ENCODE measurements around the gene CASKIN1.
"Not testable (repeated sequence)": the region's sequence is repeated elsewhere in the genome, so short reads cannot be mapped to it uniquely, and the experiment has no call there.

The CASKIN1 gene

DNA sequence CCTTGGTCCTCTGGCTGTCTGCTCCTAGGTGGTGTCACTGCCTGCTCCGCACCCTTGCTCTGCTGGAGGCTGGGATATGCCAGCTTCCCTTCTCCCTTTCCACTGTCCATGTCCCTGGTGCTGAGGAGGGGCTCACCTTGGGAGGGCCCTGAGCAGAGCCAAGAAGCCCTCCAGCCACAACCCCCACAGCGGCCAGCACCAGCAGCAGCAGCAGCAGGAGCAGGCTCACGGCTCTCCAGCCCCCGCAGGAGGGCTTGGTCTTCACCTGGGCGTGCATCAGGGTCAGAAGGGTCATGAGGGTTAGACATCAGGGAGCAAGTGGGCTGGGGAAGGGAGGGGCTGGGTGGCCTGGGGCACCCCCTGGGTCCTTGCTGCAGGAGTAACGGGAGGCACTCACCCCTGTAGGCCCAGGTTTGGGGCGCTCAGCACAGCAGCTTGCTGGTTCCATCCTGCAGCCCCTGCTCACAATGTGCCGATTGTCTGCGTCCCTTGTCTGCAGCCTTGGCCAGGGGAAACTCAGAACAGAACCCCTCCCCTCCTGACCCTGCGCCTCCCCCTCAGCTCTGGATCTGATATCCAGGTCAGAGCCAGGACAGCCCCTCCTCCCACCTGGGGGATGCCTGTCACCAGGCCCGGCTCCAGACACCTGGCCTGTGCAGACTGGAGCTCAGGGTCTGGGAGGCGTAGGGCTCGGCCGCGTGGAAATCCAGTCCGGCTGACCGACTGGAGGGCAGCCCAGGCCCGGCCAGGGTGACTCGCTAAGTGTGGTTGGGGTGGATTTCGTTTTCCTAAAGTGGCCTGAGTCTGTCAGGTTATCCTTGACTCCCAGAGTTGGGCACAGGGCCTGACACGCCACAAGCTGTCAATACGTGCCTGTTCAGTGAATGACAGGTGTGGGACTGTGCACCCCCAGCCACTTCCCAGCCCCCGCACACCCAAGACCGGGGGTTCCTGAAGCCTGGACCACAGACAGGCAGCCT lies 14.3 kb upstream of the CASKIN1 start, which contains the start of gene BRICD5:
BRICD5 (minus strand) TSS at position 478 of the 980 bp plus-strand sequence; CDS start at position 448, 30 bp downstream.
- DNase-seq (ENCODE audit: low spot score), result peak; percentile 35

DNA sequence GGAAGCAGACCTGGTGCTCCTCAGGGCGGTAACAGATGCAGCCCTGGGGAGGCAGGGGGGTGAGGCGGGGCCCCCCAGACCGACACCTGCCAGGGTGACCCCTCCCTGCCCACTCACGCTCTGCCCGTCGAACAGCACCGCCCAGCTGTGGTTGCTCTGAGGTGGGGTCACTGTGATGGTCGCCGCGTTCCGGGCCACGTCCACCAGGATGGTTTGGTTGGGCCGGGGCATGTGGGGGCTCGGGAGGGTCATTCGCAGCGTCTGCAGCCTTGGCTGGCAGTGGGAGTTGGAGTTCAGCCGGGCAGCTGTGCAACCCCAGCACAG lies 13.6 kb upstream of the CASKIN1 start:
- DNase-seq (ENCODE audit: low spot score), result no peak

DNA sequence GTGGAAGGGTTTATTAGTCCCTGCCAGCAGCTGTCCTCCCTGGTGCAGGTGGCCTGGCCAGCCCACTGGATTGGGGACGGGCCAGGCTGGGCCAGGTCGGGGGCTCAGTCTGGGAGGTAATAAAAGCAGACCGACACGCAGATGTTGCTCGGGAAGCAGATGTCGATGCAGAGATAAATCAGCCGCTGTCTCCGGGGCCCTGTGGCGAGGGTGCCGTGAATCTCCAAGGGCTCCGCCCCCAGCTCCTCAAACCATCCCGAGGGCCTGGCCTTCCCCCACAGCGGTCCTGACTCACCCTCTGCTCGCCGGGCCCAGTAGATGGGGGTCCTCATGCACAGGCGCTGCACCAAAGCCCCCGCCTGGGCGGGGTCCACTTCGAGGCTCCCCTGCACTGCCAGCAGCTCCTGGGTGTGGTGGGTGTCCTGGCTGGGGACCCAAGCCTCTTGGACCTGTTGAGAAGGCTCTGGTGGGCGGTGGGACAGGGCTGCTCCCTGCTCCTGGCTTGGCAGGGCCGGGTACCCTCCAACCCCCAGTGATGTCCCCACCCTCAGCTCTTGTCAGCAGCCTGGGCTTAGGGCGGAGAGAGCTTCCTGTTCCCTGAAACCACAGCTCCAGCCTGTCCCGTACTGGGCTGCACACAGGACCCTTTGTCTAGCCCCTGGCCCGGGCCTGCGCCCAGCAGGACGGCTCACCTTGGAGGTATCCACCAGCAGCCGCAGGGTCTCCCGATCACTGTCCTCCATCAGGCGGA lies 13.0 kb upstream of the CASKIN1 start:
- no peak for DNase-seq (ENCODE audit: low spot score)

DNA sequence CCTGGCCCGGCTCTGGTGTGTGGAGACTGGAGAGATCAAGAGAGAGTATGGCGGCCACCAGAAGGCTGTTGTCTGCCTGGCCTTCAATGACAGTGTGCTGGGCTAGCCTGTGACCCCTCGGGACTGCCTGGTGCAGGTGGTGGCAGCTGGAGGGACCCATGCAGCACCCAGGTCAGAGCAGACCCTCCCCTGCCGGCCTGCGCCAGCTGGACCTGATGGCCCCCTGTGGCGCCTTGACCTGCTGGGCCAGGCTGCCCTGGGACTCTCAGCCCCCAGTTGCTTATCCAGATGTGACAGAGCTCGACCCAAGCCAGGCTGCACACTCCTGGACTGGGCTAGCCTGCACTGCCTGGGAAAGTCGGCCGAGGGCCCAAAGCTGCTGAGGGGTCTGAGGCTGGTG lies 12.4 kb upstream of the CASKIN1 start:
- no peak for DNase-seq (ENCODE audit: low spot score)

DNA sequence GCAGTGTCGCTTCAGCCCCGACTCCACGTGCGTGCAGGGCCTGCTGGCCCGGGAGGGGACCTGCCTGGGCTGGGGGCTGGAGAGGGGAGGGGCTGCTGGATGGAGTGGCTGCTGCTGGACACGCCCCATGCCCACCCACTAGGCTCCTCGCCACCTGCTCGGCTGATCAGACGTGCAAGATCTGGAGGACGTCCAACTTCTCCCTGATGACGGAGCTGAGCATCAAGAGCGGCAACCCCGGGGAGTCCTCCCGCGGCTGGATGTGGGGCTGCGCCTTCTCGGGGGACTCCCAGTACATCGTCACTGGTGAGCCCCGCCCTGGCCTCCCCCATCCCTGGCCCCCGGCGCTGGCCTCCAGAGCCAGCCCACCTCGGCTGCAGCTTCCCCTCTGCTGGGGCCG lies 11.9 kb upstream of the CASKIN1 start:
- DNase-seq (ENCODE audit: low spot score), result no peak

DNA sequence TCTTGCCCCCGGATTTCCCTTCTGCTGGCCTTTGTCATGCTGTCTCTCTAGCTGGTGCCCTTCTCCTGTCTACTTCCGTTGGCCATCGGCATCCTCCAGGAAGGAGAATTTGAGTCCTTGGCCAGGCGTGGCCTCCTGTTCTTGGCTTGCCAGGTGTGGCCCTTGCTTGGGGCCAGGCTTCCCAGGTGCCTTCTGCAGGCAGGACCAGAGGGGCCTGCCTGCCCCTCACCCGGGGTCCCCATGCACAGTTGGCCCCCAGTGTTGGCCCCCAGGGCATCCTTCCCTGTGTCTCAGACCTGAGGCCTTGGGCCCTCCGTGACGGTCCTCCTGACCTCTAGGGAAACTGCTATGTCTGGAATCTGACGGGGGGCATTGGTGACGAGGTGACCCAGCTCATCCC lies 11.5 kb upstream of the CASKIN1 start:
- no peak for DNase-seq (ENCODE audit: low spot score)

DNA sequence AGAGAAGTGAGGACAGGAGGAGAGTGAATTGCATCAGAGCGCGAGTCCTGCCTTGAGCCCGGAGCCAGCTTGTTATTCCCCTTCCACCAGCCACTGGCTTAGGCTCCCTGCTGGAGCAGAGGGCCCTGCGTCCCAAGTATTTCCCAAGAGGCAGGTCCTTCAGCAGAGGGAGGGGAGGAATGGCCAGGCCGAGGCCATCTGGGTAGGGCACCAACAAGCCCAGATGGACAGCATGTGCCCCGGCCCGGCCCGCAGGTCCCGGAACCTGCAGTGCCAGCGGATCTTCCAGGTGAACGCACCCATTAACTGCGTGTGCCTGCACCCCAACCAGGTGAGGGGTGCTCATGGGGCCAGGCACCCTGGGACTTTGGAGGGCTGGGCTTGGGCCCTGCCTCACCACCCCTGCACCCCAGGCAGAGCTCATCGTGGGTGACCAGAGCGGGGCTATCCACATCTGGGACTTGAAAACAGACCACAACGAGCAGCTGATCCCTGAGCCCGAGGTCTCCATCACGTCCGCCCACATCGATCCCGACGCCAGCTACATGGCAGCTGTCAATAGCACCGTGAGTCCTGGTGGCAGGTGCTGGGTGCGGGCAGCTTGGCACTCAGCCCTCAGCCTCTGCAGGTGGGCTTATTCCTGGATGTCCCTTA lies 10.5 kb upstream of the CASKIN1 start:
- no peak for DNase-seq (ENCODE audit: low spot score)

DNA sequence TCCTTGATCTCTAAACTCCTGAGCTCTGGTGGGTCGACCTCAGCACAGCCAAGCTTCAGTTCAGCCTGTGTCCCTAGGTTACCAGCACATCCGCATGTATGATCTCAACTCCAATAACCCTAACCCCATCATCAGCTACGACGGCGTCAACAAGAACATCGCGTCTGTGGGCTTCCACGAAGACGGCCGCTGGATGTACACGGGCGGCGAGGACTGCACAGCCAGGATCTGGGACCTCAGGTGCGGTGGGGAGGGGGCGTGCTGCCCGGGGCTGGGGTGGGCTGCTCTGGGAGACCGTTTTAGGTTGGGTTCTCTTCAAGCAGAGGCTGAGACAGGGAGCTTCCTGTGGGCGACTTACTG lies 10.0 kb upstream of the CASKIN1 start:
- DNase-seq (ENCODE audit: low spot score), result no peak

DNA sequence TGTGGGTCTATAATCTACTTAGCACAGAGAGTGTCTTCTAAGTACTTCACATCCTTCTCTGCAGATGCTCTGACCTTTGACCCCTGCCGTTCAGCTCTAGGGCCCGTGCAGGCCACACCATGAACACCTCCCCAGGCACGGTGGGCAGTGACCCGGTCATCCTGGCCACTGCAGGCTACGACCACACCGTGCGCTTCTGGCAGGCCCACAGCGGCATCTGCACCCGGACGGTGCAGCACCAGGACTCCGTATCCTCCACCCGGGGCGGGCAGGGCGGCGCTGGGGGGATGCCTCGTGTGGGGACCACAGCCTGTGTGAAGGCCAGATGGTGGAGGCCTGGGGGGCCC lies 9.5 kb upstream of the CASKIN1 start:
- no peak for DNase-seq (ENCODE audit: low spot score)

DNA sequence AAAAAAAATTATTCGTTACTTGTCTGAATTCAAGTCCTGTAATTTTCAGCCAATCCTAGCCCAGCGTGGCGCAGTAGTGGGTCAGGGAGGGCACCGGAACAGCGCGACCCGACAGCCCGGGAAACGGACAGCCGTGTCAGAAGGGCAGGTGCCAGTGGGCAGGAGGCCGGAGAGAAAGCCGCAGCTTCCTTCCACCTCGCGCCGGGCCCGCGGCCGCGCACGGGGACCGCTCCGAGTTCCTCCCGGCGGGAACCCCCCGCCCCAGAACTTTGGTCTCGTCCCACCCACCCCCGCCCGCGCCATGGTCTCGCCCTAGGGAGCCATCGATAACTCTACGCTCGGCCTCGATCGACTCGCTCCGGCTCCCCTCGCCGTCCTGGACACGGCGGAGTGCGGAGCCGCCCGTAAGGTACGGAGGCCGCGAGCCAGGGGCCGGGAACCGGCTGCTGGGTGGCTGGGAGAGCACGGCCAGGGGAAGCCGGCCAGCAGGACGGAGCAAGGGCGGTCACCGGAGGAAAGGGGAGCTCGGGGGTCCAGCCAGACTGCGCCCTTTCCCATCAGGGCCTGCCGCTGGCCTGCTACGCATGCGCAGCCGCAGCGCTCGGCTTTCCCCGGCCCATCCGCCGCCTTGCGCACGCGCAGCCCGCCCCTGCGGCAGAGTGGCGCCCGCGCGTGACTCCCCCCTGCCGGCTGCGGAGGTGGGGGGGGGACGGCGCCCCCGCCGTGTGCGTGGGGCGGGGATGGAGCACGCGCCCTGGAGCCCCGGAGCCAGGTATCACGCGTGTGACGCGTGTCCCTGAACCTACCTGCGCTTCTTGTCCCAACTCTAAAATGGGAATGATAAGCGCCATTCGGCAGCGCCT lies 8.9 kb upstream of the CASKIN1 start, which contains the start of gene MLST8:
MLST8 (plus strand) TSS at position 351 of the 863 bp plus-strand sequence. CDS start 632 bp downstream, outside the sequence.
- peak; percentile 80 for DNase-seq (ENCODE audit: low spot score)

DNA sequence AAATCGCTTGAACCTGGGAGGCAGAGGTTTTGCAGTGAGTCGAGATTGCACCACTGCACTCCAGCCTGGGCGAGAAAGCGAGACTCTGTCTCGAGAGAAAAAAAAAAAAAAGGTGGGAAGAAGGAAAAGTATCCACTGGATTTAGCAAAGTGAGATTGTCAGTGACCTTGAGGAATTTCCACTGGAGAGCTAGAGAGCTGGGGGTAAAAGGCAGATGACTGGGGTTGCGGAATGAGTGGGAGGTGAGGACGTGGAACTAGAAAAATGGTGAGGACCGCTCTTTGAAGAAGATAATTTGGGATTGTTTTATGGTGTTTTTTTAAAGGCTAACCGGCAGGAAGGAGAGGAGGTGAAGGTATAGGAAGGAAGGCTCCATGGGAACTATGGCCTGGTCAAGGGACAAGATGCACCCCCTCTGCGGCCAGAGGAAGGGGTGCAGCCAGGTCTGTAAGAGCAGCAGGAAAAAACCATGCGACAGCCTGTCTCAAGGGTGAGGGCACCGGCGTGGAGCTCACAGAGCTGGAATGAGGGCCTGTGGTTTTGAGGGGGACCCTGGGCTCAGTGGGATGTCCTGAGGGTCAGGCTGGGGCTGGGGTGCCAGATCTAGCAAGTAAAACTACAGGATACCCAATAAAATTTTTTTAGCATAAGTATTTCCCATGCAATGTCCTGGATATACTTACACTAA lies 8.2 kb upstream of the CASKIN1 start:
- DNase-seq (ENCODE audit: low spot score), result no peak

DNA sequence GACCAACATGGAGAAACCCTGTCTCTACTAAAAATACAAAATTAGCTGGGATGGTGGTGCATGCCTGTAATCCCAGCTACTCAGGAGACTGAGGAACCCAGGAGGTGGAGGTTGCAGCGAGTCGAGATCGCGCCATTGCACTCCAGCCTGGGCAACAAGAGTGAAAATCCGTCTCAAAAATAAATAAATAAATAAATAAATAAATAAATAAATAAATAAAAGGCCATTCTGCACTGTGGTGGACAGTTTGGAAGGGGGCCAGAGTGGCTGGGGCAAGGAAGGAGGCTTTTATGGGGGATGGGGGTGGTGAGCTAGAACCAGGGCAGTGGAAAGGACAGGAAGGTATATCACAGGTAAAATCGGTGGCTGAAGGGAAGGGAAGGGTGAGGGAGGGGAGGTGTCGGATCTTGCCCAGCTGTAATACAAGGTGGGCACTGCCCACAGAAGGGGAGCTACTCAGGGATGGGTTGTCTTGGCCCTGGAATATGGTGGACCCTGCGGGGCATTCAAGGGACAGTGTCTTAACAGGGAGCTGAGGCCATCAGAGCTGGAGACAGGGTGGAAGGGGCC lies 6.8 kb upstream of the CASKIN1 start:
- DNase-seq (ENCODE audit: low spot score), result not testable (repeated sequence)

DNA sequence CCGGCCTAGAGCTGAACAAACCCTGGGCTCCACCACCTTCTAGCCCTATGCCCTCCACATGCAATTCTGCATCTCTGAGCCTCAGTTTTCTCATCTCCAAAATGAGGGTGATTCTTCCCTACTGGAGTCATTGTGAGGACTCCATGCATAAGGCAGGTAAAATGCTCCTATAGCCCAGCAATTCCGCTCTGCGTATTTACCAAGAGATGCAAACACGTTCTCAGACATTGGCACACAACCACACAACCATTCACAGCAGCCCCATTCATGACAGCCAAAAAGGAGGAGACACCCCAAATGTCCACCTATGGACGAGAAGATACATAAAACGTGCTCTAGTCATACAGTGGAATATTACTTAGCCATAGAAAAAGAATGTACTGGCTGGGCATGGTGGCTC lies 3.9 kb upstream of the CASKIN1 start:
- DNase-seq (ENCODE audit: low spot score), result no peak

DNA sequence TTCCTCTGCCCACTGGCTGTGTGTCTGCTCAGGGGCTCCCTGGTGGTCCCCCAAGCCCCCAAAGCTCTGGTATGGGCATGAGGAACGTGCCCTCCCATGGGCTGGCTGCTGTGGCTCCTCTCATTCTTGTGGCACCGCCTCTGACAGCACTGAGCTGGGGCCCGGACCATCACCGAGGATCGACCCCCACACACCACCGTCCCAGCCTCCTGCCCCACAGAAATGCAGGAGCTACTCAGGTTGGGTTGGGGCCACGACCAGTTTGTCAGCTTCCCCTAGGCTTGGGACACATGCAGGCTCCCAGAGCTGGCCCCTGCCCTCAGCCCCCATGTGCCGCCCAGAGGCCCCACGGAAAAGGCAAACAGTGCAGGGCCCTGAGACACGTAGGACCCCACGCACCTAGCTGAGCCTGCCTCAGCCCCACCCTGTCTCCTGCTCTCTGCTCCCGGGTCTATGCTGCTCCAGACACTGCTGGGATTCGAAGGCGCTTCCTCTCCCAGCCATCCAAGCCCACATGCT lies 3.3 kb upstream of the CASKIN1 start:
- no peak for DNase-seq (ENCODE audit: low spot score)

DNA sequence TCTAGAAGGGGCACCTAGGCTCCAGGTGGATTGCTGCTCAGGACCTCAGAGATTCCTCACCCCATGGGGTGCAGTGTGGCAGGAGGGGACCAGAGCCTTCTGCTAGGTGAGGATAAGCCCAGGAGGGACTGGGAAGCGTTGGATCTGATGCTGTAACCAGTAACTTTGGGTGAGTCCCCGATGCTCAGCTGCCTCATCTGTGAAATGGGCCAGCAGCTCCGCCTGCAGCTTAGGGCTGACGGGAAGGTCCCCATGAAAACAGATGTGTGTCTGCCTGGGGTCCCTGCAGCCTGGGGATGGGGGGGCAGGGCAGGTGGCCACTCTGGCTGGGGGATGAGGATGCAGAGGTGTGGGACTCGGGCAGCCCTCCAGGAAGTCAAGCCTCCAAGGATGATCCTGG lies 2.7 kb upstream of the CASKIN1 start:
- DNase-seq (ENCODE audit: low spot score), result no peak

DNA sequence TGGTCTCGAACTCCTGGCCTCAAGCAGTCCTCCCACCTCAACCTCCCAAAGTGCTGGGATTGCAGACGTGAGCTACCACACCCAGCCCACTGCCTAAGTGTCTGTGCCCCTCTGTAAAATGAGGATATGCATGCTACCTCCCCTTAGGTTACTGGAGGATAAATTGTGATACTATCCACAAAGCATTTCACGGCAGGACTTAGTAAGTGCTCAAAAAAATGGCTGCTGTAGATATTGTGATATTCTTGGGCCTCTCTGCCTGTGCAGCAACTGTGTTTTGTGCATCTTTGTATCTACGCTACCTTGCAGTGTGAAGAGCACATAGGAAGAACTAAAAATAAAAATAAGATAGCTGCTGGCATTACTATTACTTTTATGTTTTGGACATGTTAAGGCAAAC lies 1.9 kb upstream of the CASKIN1 start:
- DNase-seq (ENCODE audit: low spot score), result no peak

DNA sequence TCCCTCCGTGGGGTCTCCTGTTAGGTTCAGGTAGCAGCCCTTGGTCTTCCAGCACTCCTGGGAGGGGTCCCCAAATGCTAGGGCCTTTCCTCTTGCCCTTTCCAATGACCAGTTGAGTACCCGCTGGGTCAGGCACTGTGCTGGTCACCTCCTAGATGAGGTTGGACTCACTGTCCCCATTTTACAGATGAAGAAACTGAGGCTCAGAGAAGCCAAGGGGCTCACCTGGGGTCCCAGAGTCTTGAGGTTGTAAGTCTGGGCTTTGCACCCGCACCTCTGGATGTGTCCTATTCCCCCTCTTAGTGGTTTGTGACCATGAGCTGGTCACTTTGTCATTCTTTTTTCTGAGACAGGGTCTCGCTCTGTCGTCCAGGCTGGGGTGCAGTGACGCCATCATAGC lies 1.4 kb upstream of the CASKIN1 start:
- no peak for DNase-seq (ENCODE audit: low spot score)

DNA sequence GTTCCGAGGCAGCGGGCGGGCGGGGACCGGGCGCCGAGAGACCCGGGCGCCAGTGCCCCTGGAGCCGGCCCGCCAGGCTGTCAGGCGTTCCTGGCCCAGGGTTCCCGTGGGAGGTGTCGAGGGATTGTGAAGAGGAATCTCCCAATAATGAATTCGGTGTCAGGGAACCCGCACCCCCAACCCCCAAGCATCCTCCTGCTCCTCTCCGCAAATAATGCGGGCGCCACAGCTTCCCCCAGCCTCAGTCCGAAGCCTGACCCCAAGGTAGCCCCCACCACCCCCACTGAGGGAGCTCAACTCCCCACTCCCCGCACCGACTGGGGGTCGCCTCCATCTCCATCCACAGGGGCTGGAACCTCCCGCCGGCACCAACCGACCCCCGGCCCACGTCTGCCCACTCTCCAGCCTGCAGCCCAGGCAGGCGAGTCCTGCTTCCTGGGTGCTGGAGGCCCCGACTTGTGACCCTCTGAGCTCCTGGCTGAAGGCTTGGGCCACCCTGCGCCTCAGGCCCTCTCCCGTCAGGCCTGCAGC lies 641 bp upstream of the CASKIN1 start:
- DNase-seq (ENCODE audit: low spot score), result no peak

DNA sequence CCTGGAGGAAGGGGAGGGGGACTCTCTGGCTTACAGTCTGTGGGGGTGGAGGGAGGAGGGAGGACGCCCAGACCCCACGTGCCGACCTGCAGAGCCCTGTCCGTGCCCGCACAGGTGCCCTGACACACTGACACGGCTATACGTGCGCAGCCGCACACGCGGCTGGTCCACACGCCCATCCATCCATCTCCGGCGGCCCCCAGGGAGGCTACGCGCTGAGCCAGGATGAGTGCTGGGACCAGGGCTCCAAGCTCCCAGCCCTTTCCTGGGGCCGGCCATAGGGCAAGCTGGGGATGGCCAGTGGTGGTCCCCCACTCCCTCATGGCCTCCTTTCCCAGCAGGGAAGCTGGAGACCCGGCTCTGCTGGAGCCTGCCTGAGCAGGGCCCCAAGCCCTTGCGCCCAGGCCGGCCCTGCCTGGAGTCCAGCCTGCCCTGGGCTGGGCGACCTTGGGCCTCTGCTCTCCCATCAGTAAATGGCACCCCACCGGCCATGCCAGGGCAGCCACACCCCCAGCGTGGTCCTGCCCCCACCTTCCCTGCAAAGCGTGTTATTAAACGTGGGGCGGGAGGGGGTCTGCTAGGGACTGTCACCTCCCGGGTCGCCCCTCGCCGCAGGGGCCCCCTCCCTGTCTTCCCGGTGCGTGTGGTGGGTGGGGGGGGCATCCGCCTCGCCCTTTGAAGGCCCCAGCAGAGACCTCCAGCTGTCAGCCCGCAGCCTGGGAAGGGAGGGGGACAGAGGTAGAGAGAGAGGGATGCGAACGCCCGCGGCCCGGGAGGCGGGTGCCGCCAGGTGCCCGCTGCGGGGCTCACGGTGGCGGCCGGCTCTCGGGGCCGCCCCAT lies 863 bp downstream of the CASKIN1 start:
- no peak for DNase-seq (ENCODE audit: low spot score)

Measured in cerebellar cortex (tissue), 1 donor.